Left kidney (tissue), 2 donors: Measurements from ENCODE around the gene WEE2. TPM values are rescaled to one million over a fixed set of nuclear protein-coding genes. Genes with fewer than 3 reads are reported as not detected.
A peak's percentile ranks its signal among the peaks of the same experiment; 100 is the strongest.

Source experiments
- DNase-seq: peaks from one replicate; pipeline ENCODE4 v3.0.0-alpha.2; 2013
- polyA plus RNA-seq: library from polyadenylated mRNA; unstranded; fragments of 120-200 nt; gene quantifications from one replicate; pipeline ENCODE4 v1.2.1, GENCODE V29; 2013; ENCODE audit not compliant: insufficient read length

Gene WEE2
- polyA plus RNA-seq, 1 donor = 0.58 TPM

DNA sequence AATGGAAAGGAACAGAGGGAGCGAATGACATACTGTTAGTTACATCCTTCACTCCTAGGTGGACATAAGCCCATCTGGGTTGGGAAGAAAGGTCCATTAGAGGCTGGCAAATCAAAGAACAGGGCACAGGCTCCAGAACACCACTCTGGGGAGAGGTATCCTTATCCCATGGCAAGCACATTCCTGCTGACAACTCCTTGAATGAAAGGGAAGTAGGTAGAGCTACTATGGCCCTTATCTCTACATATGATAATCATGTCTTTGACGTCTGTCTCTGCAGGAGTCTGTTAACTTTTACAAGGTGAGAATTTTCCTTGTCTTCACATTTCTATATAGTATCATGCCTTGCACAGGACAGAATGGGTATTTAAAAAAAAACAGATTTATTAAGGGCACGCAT lies 16.6 kb upstream of the WEE2 start:
- DNase-seq = no peak

DNA sequence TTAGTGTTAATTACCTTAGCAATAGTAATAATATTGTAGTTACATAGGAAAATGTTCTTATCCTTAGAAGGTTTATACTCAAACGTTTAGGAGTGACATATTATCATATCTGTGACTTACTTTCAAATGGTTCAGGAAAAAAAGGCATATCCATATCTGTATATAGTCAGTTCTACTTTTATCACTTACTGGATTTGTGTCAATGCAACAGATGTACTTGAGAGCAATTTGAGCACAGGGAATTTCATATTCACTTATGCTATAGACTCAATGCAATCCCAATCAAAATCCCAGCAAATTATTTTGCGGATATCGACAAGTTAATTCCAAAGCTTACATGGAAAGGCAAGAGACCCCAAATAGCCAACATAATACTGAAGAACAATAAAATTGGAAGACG lies 16.2 kb upstream of the WEE2 start:
- DNase-seq = no peak

DNA sequence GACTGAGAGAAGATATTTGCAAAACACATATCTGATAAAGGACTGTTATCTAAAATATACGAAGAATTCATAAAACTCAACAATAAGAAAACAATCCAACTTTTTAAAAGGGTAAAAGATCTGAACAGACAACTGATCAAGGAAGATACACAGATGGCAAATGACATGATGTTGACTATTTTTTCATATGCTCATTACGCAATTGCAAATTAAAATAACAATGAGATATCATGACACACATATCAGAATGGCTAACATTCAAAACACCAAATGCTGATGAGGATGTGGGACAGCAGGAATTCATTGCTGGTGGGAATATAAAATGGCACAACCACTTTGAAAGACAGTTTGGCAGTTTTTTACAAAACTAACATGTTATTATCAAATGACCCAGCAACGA lies 15.1 kb upstream of the WEE2 start:
- DNase-seq = no peak

DNA sequence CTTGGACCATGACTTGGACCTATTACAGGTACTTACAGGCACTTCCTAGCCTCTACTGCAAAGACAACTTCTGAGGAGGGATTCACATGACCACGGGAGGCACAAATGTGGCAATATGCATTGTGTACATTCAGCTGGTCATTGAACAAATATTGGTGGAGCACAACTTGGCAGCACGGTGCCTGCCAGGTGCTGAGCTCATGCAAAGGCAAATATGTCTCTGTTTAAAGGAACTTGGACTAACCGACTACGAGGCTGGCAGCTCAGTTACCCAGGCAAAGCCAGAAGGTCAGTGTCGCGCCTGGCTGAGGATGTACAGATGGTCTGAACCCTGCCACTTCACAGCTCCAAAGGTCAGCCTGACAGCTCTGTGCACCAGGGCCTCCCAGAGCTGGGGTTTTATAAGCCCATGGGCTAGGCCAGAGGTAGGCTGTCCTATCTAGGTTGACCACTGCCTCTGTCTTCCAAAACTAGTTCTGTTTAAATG lies 12.3 kb upstream of the WEE2 start:
- no peak for DNase-seq

DNA sequence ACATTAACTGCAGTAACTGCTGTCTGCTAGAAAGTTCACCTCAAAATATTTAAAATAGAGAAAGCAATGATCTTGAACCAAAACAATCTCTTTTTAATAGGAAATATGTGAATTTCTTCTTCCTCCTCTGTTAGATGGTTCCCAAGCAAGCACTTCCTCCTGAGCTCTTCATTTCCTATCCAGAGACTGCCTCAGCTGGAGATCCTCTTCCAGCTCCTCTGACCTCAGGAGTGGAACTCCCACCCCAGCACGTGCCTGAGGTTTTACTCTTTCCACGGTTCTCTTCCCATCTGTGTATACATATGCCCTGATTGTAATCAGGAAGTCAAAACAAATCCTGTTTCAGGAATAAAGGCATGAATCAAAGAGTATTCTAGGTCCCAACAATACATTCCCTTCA lies 11.8 kb upstream of the WEE2 start:
- no peak for DNase-seq

- no peak for DNase-seq
Measured at GRCh38 chr7:141697211-141697871, 10.8 kb upstream of the WEE2 start.

- no peak for DNase-seq
Measured at GRCh38 chr7:141698247-141699015, 9.7 kb upstream of the WEE2 start.

DNA sequence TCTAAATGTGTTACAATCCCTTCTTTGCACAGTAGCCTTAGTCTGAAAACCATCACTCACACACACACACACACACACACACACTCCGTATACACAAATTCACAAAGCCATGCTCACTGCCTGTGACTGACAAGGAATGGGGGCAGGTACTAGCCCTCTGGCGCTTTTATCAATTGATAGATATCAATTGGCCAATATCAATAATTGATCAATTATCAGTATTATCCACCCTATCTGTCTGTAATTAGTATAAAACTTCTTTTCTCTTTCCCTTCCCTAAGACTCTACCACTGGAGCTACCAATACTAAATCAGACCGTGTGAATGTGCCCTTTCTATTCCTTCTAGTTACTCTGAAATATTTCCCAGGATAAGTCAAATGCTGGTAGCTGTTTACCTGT lies 8.3 kb upstream of the WEE2 start:
- no peak for DNase-seq

GRCh38 chr7:141700296-141700847 lies 7.8 kb upstream of the WEE2 start:
- no peak for DNase-seq

GRCh38 chr7:141700848-141701371 lies 7.2 kb upstream of the WEE2 start:
- peak; percentile 13 for DNase-seq

GRCh38 chr7:141701489-141702046 lies 6.6 kb upstream of the WEE2 start:
- DNase-seq = peak; percentile 19

DNA sequence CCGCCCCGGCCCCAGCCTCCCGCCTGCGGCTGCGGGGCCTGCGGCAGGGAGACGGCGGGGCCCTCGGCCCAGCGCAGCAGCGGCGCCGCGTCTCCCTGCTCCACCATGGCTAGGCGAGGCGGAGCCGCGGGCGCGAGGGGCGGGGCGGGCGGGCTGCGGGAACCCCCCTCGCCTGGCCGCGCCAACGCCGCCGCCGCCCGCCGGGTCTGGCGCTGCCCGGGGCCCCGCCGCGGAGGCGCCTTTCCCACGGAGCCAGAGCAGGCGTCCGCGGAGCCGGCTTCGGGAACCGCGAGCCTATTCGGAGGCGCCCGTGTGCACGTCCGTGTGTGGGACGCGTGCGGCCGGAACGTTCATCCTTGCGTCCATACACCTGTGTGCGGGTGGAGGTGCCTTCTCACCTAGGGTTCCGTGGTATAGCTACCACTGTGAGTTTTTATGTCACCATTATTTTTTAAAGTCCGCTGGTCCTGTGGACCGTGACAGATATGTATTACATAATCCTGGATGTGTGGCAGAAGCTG lies 6.0 kb upstream of the WEE2 start, which contains the start of gene DENND11:
Gene DENND11, minus strand, starts transcription at position 120 of the 521 bp plus-strand sequence. Its CDS starts 13 bp downstream, at position 107.
- peak; percentile 43 for DNase-seq

DNA sequence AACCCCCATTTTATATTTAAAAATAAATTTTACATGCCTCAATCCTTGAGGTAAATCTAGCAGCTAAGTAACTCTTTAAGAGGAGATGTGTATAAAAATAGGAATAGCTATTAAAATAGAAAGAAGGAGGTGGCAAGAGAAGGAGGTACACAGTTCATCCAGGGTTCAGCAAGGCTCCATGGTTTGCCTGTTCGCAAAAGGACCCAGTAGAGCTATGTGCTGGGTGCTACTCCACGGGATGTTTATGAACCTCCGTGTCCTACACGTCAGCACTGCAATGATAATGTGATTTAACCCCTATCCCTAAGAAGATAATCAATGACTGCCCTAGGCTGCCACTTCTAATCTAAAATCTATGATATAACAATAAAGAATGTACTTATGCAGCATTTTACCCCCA lies 5.3 kb upstream of the WEE2 start:
- DNase-seq = no peak

DNA sequence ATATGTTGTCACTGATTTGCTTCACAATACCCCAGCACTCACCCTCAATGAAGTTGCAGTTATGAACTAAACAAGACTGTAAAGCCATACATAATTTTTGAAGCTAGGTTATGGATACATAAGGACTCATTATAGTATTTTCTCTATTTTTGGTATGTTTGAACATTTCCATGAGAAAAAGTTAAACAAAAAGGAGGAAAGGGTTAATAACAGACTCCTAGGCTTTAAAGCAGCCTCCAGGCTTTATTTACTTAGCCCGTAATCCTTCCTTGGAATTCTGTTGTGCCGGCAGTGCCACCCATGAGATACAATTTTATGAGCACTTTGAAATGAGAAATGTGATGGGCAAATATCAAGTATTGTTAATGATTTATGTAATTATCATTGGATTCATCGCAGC lies 4.0 kb upstream of the WEE2 start:
- DNase-seq = no peak

DNA sequence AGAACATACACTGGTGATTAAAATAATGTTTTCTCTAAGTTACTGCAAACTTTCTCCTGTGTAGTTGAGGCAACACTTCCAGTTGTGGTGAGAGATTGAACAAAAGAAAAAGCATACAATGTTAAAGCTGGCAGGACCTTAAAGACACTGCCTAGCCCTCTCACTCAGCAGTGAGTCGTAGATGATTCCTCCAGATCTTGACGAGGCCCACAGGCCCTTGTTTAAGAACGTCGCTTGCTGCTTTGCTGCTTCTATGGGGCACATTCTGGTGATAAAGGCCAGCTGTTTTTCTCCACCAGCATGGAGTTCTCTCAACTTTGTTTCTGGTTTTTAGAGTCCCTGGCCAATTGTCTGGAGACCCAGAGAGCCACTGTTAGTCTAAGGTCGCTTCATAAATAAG lies 3.4 kb upstream of the WEE2 start:
- no peak for DNase-seq

DNA sequence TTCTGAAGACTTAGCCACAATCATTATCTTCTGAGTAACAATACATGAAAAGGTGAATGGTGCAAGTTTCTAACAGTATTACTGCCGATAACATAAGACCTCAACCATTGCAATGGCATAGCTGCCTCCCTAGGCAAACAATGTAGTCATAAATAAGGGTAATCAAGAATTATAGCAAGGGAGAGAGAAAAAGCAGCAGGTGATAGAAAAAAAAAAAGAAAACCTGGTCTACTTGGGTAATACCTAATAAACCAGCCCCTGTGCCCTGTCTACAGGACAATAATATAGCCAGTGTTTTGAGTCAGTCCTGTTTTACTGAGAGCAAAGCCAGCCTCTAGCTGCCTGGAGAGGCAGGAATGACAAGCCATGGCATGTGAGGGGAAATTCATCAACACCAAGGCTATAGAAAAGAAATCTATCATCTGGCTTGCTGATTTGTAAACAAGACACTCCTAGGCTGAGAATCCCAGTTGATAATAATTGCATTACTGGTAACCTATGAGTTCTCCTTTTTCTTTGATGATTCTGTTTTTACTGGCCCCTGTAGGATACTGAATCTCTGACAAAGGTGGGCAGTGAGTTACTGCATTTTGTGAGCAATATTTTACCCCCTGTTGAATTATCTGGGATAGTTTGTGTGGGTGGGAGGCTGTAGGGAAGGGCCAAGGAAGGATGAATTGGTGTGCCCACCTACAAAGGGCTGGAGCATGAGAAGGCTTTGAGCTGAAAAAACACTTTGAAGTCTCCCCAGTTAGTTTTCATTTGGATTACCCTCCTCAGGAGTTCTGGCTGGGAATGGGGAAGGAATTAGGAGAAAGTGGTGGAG lies 1.7 kb upstream of the WEE2 start:
- no peak for DNase-seq

DNA sequence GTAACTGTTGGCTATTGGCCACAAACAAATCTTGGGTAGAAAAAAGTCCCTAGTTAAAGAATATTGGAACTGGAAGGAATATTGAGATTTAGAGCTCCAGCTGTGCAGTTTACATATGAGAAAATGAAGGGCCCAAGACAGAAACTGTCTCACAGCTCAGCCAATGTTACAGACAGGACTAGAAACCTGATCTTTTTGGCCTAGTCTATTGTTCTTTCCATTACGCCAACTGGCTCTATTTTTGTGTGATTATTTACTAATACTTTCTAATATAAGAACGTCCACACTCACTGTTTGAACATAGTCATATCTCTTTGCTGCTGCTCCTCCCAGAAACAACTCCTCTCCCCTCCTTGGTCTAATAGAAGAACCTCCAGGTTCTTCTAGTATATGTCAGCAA lies 1.2 kb downstream of the WEE2 start:
- no peak for DNase-seq

GRCh38 chr7:141709749-141710148 lies 1.6 kb downstream of the WEE2 start:
- DNase-seq = no peak

GRCh38 chr7:141710301-141710700 lies 2.1 kb downstream of the WEE2 start:
- no peak for DNase-seq

DNA sequence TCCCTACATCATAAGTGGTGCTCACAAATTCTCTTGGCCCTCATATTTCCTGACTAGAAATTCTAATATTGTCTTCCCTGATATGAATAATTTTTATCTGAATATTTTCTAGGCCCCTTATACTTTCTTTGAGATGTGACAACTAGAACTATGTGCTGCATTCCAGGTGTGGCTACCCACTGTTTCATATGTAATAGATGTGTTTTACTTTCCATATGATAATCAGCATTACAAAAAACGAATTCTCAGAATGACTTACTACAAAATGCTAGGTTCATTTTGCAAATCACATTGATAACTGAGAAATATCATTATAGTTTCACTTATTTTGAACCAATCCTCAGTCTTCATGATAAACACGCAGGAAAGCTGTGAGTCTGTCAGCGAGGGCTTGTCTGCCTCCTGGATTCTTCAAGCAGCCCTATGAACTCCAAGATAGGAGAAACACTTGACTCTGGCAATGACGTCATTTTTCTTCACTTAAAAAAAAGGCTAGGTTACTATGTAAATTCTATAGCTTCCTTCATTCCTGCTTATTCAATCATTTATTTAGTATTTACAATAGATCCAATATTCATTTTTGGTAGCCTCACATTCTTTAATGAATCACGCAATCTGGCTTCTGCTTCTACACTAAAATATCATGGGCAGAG lies 4.6 kb downstream of the WEE2 start:
- no peak for DNase-seq

DNA sequence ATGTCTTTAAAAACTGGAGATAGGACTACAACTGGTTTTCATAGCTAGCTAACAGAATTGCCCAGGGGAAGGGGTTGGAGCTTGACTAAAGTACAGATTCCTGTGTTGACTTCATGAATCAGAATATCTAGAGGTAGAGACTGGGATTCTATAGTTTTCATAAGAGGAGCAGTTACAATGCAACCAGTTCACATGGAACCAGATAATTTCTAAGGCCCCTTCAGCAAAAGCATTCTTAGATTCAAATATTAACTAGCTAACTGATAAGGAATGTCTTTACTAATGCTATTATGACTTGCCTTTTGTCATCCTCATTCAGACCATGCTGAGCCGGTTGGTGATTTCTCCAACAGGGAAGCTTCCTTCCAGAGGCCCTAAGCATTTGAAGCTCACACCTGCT lies 5.7 kb downstream of the WEE2 start:
- DNase-seq = no peak
